Large intestine (tissue), 12 donors: ENCODE measurements around the gene CTSD. TPM values are rescaled to one million over a fixed set of nuclear protein-coding genes. Genes with fewer than 3 reads are reported as not detected.
A peak's percentile ranks its signal among the peaks of the same experiment; 100 is the strongest.
"Not testable (repeated sequence)": the region's sequence is repeated elsewhere in the genome, so short reads cannot be mapped to it uniquely, and the experiment has no call there.

Experiments used
- DNase-seq, 2 donors: peaks; one replicate each; pipeline versions ENCODE4 v3.0.0 to v3.0.0-alpha.2; 2013
- H3K27ac ChIP-seq: one replicate; pipeline ENCODE4 v1.5.1; 2013; ENCODE audit warnings: low read length
- H3K27me3 ChIP-seq: 2 replicates; pipeline ENCODE4 v1.6.1; 2013; ENCODE audit warnings: low read length; ENCODE audit not compliant: control insufficient read depth, insufficient read depth
- H3K36me3 ChIP-seq: 2 replicates; pipeline ENCODE4 v1.6.1; 2013; ENCODE audit warnings: low read length; ENCODE audit not compliant: control insufficient read depth, insufficient read depth
- H3K4me1 ChIP-seq: one replicate; pipeline ENCODE4 v1.6.1; 2013; ENCODE audit warnings: low read length; ENCODE audit not compliant: control insufficient read depth, insufficient read depth
- H3K4me3 ChIP-seq: one replicate; pipeline ENCODE4 v1.5.1; 2013; ENCODE audit warnings: low read length
- H3K9me3 ChIP-seq: one replicate; pipeline ENCODE4 v1.6.1; 2013; ENCODE audit warnings: mild to moderate bottlenecking, low read depth, low read length, moderate library complexity; ENCODE audit not compliant: control insufficient read depth
- WGBS: methylation state at CpG from one replicate; pipeline ENCODE4 v1.1.5; 2013; ENCODE audit warnings: low lambda C conversion rate; ENCODE audit not compliant: insufficient coverage; 5-methylcytosine and 5-hydroxymethylcytosine counted together
- long read RNA-seq, 11 donors: transcript quantifications; one replicate each; lab custom pipeline, GENCODE V29; 2026
- polyA plus RNA-seq: library from polyadenylated mRNA; unstranded; fragments of 120-200 nt; gene quantifications from one replicate; pipeline ENCODE4 v1.2.1, GENCODE V29; 2013

Gene CTSD
- polyA plus RNA-seq, result 341 TPM
- long read RNA-seq, donor 1, transcript CTSD-201 (9 exons, 2,123 nt), result major isoform, 95 of 157 reads
- long read RNA-seq, donor 1, partial matches to known transcripts, result 61 of 157 reads
- long read RNA-seq, donor 1, other reads (novel, unspliced or antisense), result 0 of 157 reads
- long read RNA-seq, donor 2, transcript CTSD-201 (9 exons, 2,123 nt), result major isoform, 184 of 367 reads
- long read RNA-seq, donor 2, partial matches to known transcripts, result 179 of 367 reads
- long read RNA-seq, donor 2, other reads (novel, unspliced or antisense), result 0 of 367 reads
- long read RNA-seq, donor 3, result 0 reads
- long read RNA-seq, donor 4, transcript CTSD-201 (9 exons, 2,123 nt), result major isoform, 29 of 42 reads
- long read RNA-seq, donor 4, partial matches to known transcripts, result 12 of 42 reads
- long read RNA-seq, donor 4, other reads (novel, unspliced or antisense), result 0 of 42 reads
- long read RNA-seq, donor 5, transcript CTSD-201 (9 exons, 2,123 nt), result major isoform, 47 of 77 reads
- long read RNA-seq, donor 5, partial matches to known transcripts, result 29 of 77 reads
- long read RNA-seq, donor 5, other reads (novel, unspliced or antisense), result 0 of 77 reads
- long read RNA-seq, donor 6, transcript CTSD-201 (9 exons, 2,123 nt), result major isoform, 188 of 242 reads
- long read RNA-seq, donor 6, partial matches to known transcripts, result 52 of 242 reads
- long read RNA-seq, donor 6, other reads (novel, unspliced or antisense), result 0 of 242 reads
- long read RNA-seq, donor 7, transcript CTSD-201 (9 exons, 2,123 nt), result major isoform, 30 of 30 reads
- long read RNA-seq, donor 7, partial matches to known transcripts, result 0 of 30 reads
- long read RNA-seq, donor 7, other reads (novel, unspliced or antisense), result 0 of 30 reads
- long read RNA-seq, donor 8, transcript CTSD-201 (9 exons, 2,123 nt), result major isoform, 196 of 302 reads
- long read RNA-seq, donor 8, partial matches to known transcripts, result 99 of 302 reads
- long read RNA-seq, donor 8, other reads (novel, unspliced or antisense), result 6 of 302 reads
- long read RNA-seq, donor 9, transcript CTSD-201 (9 exons, 2,123 nt), result major isoform, 157 of 204 reads
- long read RNA-seq, donor 9, partial matches to known transcripts, result 45 of 204 reads
- long read RNA-seq, donor 9, other reads (novel, unspliced or antisense), result 0 of 204 reads
- long read RNA-seq, donor 10, transcript CTSD-201 (9 exons, 2,123 nt), result major isoform, 152 of 209 reads
- long read RNA-seq, donor 10, partial matches to known transcripts, result 53 of 209 reads
- long read RNA-seq, donor 10, other reads (novel, unspliced or antisense), result 0 of 209 reads
- long read RNA-seq, donor 11, transcript CTSD-201 (9 exons, 2,123 nt), result major isoform, 126 of 165 reads
- long read RNA-seq, donor 11, partial matches to known transcripts, result 37 of 165 reads
- long read RNA-seq, donor 11, other reads (novel, unspliced or antisense), result 0 of 165 reads

DNA sequence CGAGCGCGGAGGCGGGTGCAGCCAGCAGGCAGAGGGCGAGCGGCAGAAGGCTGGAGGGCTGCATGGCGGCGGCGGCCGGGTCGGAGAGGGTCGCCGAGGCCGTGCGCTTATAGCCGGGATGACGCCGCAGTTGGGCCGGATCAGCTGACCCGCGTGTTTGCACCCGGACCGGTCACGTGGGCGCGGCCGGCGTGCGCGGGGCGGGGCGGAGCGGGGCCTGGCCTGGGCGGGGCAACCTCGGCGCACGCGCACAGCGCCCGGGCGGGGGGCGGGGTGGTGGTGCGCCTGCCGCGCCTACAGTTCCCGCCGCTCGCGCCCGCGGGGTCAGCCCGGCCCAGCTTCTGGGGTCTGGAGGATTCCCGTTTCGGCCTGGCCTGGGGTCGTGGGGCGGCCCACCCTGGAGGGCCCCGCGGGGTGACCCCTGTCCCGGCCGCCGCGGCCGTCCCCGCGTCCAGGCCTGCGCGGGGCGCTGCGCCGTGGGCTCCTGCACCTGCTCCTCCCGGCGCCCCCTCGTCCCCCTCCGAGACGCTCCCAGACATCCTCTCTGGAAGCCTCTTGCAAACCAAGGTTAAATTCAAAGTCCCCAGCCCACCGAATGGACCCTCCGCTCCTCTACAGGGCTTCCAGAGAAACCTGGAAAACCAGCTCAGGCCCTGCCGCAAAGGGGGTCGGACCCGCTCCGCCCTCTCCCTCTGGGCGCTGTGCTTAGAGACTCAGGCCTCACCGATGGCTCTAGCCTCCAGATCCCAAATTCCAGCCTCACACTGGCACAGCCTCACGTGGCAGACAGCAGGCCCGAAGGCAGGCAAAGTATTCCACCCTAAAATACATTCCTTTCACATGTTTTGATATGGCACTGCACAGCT is at the start of gene CTSD:
CTSD (minus strand) TSS at position 132 of the 866 bp plus-strand sequence; CDS start at position 64, 68 bp downstream.
- Histone ChIP-seq H3K27me3 (no peaks in the 10 kb centered on the region), H3K27ac (peak within 1 kb of the TSS; percentile 88), H3K9me3 (peaks cover 2% of the 10 kb centered on the region), H3K4me3 (peak within 1 kb of the TSS; percentile 77), H3K36me3 (peaks cover 30% of the 10 kb centered on the region), H3K4me1 (peaks cover 27% of the 10 kb centered on the region)
- WGBS, result no CpG with 5 or more reads among the region's 85 CpGs
- peak; percentile 76 to 83 for DNase-seq

DNA sequence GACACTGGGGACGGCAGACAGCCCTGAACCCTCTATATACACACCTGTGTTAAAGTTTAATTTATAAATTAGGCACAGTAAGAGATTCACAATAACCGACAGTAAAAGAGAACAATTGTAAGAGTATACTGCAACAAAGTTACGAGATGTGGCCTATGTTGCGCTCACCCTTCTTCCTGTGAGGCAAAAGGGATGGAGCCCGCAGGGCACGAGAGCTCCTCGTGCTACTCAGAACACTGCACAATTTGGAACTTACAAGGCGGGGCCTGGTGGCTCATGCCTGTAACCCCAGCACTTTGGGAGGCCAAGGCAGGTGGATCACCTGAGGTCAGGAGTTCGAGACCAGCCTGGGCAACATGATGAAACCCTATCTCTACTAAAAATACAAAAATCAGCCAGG is 49.6 kb upstream of the CTSD start:
- whole genome bisulfite sequencing, result no CpG with 5 or more reads among the region's 9 CpGs
- not testable (repeated sequence) for H3K36me3 ChIP-seq, H3K27me3 ChIP-seq, H3K27ac ChIP-seq, H3K4me1 ChIP-seq, H3K4me3 ChIP-seq, H3K9me3 ChIP-seq, DNase-seq

DNA sequence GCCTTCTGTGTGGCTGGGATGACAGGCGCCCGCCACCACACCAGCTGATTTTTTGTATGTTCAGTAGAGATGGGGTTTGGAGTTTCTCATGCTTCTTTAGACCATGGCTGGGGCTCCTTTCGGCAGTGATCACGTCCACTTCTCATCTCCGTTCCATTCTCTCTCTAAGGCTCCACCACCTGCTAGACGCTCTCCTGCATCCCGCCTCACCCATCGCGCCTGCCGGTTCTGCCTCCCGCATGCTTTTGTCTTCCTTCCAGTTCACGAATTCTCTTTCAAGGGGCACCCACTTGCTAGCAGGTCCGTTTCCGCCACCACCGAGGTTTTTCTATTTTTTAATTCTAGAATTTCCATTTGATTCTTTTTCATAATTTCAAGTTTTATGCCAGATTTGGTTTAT is 49.1 kb upstream of the CTSD start:
- peaks cover 4% of the 10 kb centered on the region for H3K9me3 ChIP-seq
- H3K4me3 ChIP-seq, result no peak overlapping the region
- WGBS, result 93% methylated on average over 15 of the region's 15 CpGs
- H3K27me3 ChIP-seq, result no peaks in the 10 kb centered on the region
- peaks cover 3% of the 10 kb centered on the region for H3K4me1 ChIP-seq
- DNase-seq, result no peak
- no peak overlapping the region for H3K27ac ChIP-seq
- no peaks in the 10 kb centered on the region for H3K36me3 ChIP-seq

DNA sequence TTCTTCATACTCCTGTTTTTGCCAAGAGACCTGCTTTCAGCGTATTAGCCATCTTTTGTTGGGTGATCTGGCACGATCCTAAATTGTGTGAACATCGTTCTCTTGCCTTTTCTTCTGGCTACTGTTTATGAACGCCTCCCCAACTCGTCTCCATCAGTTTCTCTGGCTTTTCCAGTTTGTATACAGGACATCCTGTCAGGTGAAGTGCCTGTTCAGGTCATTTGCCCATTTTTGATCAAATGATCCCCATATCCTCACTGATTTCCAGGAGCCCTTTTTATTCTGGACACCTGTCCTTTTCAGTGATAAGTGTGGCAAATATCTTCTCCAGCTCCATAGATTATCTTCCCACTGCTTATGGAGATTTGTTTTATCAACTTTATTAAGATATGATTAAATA is 48.5 kb upstream of the CTSD start:
- peaks cover 7% of the 10 kb centered on the region for H3K4me1 ChIP-seq
- WGBS, result 95% methylated on average over 3 of the region's 5 CpGs
- H3K4me3 ChIP-seq, result no peak overlapping the region
- H3K27ac ChIP-seq, result no peak overlapping the region
- H3K27me3 ChIP-seq, result no peaks in the 10 kb centered on the region
- DNase-seq, result no peak
- peaks cover 4% of the 10 kb centered on the region for H3K9me3 ChIP-seq
- H3K36me3 ChIP-seq, result no peaks in the 10 kb centered on the region

DNA sequence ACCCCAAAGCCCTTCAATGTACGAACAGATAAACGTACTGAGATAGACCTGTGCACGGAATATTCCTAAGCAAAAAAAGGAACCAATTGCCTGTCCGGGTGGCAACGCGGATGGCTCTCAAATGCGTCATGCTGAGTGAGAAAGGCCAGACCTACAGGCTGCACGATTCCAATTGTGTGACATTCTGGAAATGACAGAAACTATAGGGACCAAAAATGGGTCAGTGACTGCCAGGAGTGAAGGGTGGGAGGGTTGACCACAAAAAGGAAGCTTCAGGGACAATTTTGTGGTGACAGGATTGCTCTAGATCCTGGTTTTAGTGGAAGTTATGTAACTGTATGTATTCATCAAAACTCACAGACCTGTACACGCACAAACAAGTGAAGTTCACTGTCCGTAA is 47.0 kb upstream of the CTSD start:
- H3K27ac ChIP-seq, result no peak overlapping the region
- no peaks in the 10 kb centered on the region for H3K27me3 ChIP-seq
- H3K36me3 ChIP-seq, result no peaks in the 10 kb centered on the region
- no peak for DNase-seq
- peaks cover 7% of the 10 kb centered on the region for H3K4me1 ChIP-seq
- WGBS, result 95% methylated on average over 4 of the region's 10 CpGs
- peaks cover 4% of the 10 kb centered on the region for H3K9me3 ChIP-seq
- no peak overlapping the region for H3K4me3 ChIP-seq

DNA sequence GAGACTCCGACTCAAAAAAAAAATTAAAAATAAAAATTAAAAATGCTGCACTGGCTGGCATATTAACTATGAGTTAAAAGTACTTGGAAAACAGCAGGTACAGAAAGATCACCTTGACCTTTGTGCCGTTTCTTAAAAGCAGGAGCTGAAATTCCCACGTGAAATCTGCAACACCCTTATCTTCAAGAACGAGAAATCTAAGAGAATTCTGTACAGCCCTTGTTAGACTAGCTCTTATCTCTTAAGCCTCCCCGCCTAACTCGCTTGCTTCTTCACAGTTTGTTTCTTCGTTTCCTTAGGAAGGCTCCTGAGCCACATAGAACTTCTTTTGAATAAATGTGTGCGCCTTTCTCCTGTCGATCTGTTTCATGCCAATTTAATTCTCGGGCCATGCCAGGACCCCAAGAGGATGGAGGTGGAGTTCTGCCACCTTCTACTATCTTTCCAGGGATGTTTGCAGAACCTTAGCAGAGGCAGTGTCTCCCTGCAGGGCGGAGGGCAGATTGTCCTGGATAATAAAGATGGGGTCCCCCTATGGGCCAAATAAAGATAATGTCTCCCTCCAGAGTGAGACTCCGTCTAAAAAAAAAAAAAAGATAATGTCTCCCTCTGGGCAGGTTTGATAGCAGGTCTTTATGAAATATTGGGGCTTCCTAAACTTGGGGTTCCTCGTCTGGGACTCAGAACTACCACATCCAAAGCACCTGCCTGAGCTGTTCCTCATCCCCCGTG is 43.7 kb upstream of the CTSD start:
- DNase-seq, result peak; percentile 63 to 81

DNA sequence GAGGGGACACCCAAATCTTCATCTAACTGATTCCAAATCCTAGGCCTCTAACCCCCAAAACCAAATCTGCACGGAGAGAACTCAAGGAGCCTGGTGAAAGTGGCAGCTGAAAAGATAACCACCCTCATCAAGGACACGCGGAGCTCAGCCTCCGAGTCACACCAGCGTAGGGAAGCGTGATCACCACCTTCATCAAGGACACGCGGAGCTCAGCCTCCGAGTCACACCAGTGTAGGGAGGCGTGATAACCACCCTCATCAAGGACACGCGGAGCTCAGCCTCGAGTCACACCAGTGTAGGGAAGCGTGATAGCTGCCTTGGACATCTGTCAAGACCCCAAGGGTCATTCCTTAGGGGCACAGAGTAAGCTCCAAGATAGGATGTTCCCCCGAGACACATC is 41.8 kb upstream of the CTSD start:
- no peak overlapping the region for H3K4me3 ChIP-seq
- no CpG with 5 or more reads among the region's 15 CpGs for WGBS

More for the DNA sequence above, 43.7 kb upstream of the CTSD start:
- Histone ChIP-seq H3K4me3 (no peak overlapping the region), H3K4me1 (peaks cover 7% of the 10 kb centered on the region), H3K9me3 (no peaks in the 10 kb centered on the region), H3K27me3 (no peaks in the 10 kb centered on the region), H3K36me3 (no peaks in the 10 kb centered on the region), H3K27ac (peak overlapping the region; percentile 28)
- 10% methylated on average over 5 of the region's 14 CpGs for WGBS

DNA sequence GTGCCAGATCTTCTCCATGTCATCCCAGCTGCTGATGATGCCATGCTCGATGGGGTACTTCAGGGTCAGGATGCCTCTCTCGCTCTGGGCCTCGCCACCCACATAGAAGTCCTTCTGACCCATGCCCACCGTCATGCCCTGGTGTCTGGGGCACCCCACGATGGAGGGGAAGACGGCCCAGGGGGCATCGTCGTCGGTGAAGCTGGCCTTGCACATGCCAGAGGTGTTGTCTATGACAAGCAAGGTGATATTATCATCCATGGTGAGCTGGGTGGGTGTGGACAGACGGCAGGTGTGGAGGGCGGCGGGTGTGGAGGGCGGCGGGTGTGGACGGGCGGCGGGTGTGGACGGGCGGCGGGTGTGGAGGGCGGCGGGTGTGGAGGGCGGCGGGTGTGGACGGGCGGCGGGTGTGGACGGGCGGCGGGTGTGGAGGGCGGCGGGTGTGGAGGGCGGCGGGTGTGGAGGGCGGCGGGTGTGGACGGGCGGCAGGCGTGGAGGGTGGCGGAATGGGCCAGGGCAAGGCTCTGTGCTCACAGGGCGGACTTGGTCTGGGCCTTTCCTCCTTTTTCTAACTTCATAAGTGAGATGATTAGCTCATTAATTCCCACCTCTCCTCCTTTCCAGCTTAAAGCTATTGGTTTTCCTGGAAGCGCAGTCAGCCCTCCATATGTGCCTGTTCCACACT is 40.2 kb upstream of the CTSD start:
- H3K27me3 ChIP-seq, H3K27ac ChIP-seq, H3K36me3 ChIP-seq, H3K9me3 ChIP-seq, H3K4me1 ChIP-seq, DNase-seq, H3K4me3 ChIP-seq: not testable (repeated sequence)
- WGBS, result no CpG with 5 or more reads among the region's 42 CpGs

More for the DNA sequence above, 41.8 kb upstream of the CTSD start:
- no peaks in the 10 kb centered on the region for H3K36me3 ChIP-seq
- H3K27me3 ChIP-seq, result no peaks in the 10 kb centered on the region
- H3K4me1 ChIP-seq, result peaks cover 7% of the 10 kb centered on the region
- H3K27ac ChIP-seq, result no peak overlapping the region
- no peaks in the 10 kb centered on the region for H3K9me3 ChIP-seq
- no peak for DNase-seq
